IPS-18c (cell line): ENCODE data around the gene FOXL3.

Source experiments
- H3K4me3 ChIP-seq: 2 replicates; pipeline ENCODE4 v1.7.0; 2013; ENCODE audit warnings: low read depth, mild to moderate bottlenecking, low read length, moderate library complexity; ENCODE audit not compliant: insufficient read depth
- H3K9me3 ChIP-seq: one replicate; pipeline ENCODE4 v1.6.1; 2013; ENCODE audit warnings: mild to moderate bottlenecking, low read length, moderate library complexity; ENCODE audit not compliant: control insufficient read depth, insufficient read depth

The FOXL3 gene

DNA sequence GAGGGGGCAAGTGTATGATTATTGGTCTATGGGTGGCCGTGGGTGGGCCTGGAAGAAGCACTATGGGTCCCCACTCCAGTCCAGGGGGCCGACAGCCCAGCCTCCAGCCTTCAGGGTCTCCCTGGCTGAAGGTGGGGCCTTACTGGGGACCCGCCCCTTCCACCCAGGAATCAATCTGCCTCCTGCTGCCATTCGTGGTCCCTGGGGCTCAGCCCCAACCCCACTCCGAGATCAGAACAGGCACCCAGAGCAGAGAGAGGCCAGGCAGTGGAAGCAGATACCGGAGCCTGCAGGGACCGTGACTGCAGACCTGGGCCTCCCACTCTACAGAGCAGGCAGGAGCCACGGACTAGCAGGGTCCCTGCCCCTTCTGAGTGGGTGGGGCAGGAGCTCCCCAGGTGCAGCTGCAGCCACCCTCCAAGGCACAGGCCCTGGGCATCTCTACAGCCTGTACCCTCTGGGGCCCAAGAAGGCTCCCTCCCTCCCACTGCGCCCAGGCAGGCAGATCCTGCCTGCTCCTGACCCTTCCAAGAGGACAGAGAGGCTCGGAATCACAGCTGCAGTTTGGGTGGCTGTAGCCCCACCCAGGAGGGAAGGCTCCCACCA lies 13.6 kb upstream of the FOXL3 start:
- peaks cover 8% of the 10 kb centered on the region for H3K9me3 ChIP-seq
- peak overlapping the region; percentile 9; the same call in 1 of the 2 replicates for H3K4me3 ChIP-seq

GRCh38 chr7:277228-277627 lies 12.7 kb upstream of the FOXL3 start:
- H3K4me3 ChIP-seq, result no peak overlapping the region
- H3K9me3 ChIP-seq, result peaks cover 7% of the 10 kb centered on the region

- peaks cover 9% of the 10 kb centered on the region for H3K9me3 ChIP-seq
- no peak overlapping the region for H3K4me3 ChIP-seq
Observed at GRCh38 chr7:278081-278480, 11.9 kb upstream of the FOXL3 start.

DNA sequence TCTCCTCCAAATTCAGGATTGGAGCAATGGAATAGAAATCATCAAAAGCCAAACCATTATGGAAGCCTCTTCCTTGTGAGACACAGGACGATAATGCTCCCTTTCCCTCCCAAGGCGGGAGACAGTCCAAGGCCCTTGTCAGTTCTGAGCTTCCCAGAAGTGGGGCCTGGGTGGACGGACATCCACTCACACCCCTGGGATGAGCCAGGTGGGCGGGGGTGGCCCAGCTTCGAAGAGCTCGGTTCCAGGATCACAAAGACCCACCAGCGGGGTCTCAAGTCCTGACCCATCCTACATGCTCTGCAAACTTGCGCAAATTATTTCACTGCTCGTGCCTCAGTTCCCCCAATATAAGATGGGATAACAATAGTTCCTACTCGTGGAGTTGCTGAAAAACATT lies 10.1 kb upstream of the FOXL3 start:
- H3K9me3 ChIP-seq, result peaks cover 9% of the 10 kb centered on the region

GRCh38 chr7:280461-280860 lies 9.5 kb upstream of the FOXL3 start:
- Histone ChIP-seq H3K9me3 (peaks cover 9% of the 10 kb centered on the region), H3K4me3 (no peak overlapping the region)

More for the DNA sequence above, 10.1 kb upstream of the FOXL3 start:
- H3K4me3 ChIP-seq, result no peak overlapping the region

- Histone ChIP-seq H3K4me3 (no peak overlapping the region), H3K9me3 (peaks cover 4% of the 10 kb centered on the region)
Observed at GRCh38 chr7:281637-282036, 8.3 kb upstream of the FOXL3 start.

GRCh38 chr7:282621-283020 lies 7.3 kb upstream of the FOXL3 start:
- Histone ChIP-seq H3K9me3 (peaks cover 4% of the 10 kb centered on the region), H3K4me3 (no peak overlapping the region)

DNA sequence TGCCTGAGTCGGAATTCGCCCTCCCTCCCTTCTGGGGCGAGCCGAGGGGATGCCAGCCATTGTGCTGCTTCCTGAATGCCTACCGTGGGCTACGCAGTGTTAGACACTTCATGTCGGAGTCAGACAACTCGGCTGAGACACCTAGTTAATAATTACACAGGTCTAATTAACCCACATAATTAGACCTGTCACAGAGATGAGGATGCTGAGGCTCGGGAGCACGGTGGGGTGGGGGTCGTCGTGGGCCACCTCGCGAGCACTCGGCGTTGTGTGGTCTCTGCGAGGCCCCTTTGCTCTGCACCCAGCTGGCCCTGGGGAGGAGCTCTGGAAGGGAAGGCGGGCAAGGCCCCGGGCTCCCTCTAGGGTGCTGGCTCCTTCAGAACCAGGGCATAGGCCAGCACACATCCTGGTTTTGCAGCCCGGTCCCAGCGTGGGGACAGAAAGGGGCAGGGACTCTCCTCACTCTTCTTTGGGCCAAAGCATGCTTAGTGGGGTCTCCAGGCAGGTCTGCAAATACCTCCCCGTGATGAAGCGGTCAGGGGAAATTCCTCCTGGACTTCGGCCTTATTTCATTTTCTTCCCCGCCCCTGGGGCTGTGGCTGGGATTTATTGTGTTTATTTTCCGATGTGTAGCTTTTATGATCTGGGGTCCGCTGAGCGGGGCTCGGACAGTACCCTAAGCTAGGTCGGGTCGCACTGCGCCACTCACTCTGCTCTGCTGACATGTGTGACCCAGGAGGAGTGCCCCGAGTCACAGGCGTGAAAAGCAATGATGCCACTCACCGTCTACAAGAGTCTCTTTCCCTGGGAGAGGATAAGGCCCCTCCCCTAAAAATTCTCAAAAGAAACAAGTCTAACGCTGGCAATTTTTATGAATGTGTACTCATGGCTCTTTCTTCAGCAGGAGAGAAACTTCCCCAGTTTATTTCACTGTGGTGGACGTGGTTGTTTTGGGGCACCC lies 4.9 kb upstream of the FOXL3 start:
- H3K9me3 ChIP-seq, result peaks cover 7% of the 10 kb centered on the region
- H3K4me3 ChIP-seq, result no peak overlapping the region

DNA sequence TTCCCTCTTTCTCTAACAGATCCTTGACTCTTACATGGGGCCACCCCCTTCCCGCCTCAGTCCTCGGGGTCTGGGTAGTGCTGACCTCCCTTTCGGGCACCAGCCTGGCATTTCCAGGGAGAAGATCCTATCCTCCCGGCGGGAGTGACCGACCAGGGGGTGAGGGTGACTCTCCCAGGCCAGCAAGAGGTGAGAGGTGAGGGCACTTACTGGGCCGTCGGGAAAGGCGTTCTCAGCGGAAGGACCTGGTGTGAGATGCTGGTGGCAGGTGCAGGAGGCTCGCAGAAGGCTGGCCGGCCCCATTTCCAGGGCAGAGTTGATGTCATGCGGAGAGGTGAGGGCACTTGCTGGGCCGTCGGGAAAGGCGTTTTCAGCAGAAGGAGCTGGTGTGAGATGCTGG lies 4.2 kb upstream of the FOXL3 start:
- no peak overlapping the region for H3K4me3 ChIP-seq
- peaks cover 9% of the 10 kb centered on the region for H3K9me3 ChIP-seq

DNA sequence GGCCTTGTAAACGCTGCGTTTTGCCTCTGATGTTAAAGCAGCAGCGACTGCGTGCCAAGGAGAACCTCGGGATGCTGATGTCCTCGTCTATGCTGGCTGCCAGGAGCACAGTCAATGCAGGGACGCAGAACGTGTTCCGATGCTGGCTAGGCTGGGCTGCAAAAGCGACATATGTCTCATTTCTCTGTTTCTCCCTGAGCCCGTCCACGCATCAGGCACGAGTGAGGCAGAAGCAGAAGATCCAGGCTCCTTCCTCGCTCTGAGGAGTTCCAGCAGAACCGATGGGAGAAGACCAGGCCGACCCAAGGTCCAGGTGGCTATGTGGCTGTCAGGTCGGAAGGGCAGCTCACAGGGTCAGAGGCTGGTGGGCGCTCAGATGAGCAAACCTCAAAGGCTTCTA lies 3.7 kb upstream of the FOXL3 start:
- Histone ChIP-seq H3K4me3 (no peak overlapping the region), H3K9me3 (peaks cover 9% of the 10 kb centered on the region)

DNA sequence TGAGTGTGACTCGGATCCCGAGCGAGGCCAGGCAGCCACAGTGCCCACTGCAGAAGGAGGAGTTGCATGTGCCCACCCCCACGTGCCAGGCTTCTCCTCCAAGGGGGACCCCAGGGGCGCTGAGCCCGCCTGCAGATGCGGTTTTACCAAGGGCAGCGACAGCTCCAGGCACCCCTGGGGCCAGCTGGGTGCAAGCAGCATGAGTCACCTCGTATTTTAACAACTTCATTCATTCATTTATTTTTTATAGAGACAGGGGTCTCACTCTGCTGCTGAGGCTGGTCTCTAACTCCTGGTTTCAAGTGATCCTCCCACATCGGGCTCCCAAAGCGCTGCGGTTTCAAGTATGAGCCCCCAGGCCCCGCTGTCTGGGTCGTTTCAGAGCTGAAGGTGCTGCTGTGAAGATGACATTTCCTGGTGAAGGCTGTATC lies 1.3 kb upstream of the FOXL3 start:
- H3K4me3 ChIP-seq, result no peak overlapping the region
- peaks cover 7% of the 10 kb centered on the region for H3K9me3 ChIP-seq

DNA sequence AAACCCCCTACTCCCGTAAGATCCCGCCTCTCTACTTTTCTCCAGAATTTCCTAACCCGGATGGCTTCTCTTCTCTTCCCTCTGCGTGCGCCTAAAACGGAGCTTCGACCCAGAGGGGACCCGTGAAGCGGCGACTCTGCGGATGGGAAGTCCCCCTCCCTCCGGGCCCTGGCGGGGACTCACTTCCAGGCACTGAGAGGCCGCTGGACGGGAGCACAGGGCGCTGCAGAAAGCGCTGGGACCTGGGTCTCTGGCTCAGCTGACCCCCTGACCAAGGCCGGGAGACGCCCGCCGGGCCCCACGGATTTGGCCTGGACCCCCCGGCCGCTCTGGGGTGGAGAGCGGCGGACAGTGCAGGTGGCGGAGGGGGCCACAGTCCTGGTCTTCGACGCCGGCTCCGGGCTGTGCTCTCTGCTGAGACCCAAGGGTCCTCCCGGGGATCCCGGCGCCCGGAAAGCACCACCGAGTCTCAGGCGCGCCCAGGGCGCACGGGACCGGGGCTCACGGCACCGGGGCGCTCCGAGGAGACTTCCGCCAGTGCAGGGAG lies 688 bp upstream of the FOXL3 start:
- Histone ChIP-seq H3K9me3 (peaks cover 7% of the 10 kb centered on the region), H3K4me3 (peak overlapping the region; percentile 40; the same call in 1 of the 2 replicates)

- peak overlapping the region; percentile 40; the same call in 1 of the 2 replicates for H3K4me3 ChIP-seq
- peaks cover 6% of the 10 kb centered on the region for H3K9me3 ChIP-seq
Observed at GRCh38 chr7:290554-291372, 793 bp downstream of the FOXL3 start.

- Histone ChIP-seq H3K9me3 (peaks cover 5% of the 10 kb centered on the region), H3K4me3 (no peak overlapping the region)
Observed at GRCh38 chr7:291373-292092, 1.6 kb downstream of the FOXL3 start.

- H3K9me3 ChIP-seq, result peaks cover 5% of the 10 kb centered on the region
- no peak overlapping the region for H3K4me3 ChIP-seq
Observed at GRCh38 chr7:292226-292625, 2.3 kb downstream of the FOXL3 start.

DNA sequence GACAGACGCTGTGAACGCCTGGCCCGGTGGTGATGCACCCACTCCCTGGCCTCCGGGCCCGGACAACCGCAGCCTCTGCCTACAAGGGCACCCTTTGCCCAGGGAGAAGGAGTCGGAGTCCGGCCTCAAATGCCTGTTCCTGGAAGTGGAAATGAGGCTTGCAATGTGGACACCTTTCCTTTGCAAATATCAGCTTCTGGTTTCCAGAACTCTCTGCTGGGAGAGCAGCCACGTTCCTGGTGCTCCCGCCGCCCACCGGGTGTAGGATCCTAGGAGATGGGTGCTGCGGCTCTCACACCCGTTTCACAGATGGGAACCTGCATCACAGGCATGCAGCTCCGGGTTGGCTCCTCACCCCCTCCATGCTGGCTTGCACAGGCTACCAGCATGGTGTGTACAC lies 2.9 kb downstream of the FOXL3 start:
- no peak overlapping the region for H3K4me3 ChIP-seq
- H3K9me3 ChIP-seq, result peaks cover 5% of the 10 kb centered on the region
